A549 (cell line): Measurements from ENCODE around the gene PKP1. TPM values are rescaled to one million over a fixed set of nuclear protein-coding genes. Genes with fewer than 3 reads are reported as not detected.

Experiments used
- ATAC-seq, 2 experiments: fragments of 200-7000 bp in 1 of 2; fragments of >200 bp in 1 of 2; cut with Nextera tagmentation in 1 of 2; cut with Tn5 transposase in 1 of 2; 3 replicates each; pipeline versions ENCODE4 v1.8.0 to v1.9.1; 2018 to 2020; ENCODE audit warnings: mild to moderate bottlenecking in 1 of 2, moderate library complexity in 1 of 2
- CTCF ChIA-PET: fragments of 300-600 bp; sonication (Branson Sonifier 250); formaldehyde crosslinking; extraction: SDS; loops from one replicate; lab custom pipeline; 2021; ENCODE audit warnings: antibody characterized with exemption, inconsistent platforms; lab: Yijun Ruan, JAX
- POLR2A ChIA-PET: fragments of 350-600 bp; formaldehyde crosslinking; extraction: SDS; loops from one replicate; lab custom pipeline; 2021; ENCODE audit warnings: antibody characterized with exemption, inconsistent platforms; lab: Yijun Ruan, JAX
- DNase-seq, 2 experiments: peaks; one replicate each; pipeline versions ENCODE4 v3.0.0 to v3.0.0-alpha.2; 2011 to 2016; ENCODE audit warnings: low read depth in 1 of 2, low spot score in 1 of 2
- FAIRE-seq: peaks from 2 replicates; lab custom pipeline; 2011; peaks lifted over from hg19 to GRCh38; lab: Jason Lieb, UNC
- H3K27ac ChIP-seq, 2 experiments: fragments of >200 bp; sonication (Bioruptor Twin); formaldehyde crosslinking; 3 replicates each; pipeline ENCODE4 v1.5.1; 2016 to 2017
- H3K4me1 ChIP-seq: fragments of >200 bp; sonication (Bioruptor Twin); formaldehyde crosslinking; 3 replicates; pipeline ENCODE4 v1.6.1; 2016
- H3K4me2 ChIP-seq: fragments of >200 bp; sonication (Bioruptor Twin); formaldehyde crosslinking; 3 replicates; pipeline ENCODE4 v1.6.1; 2016
- H3K4me3 ChIP-seq: fragments of >200 bp; sonication (Bioruptor Twin); formaldehyde crosslinking; 3 replicates; pipeline ENCODE4 v1.5.1; 2016
- H3K9me3 ChIP-seq: fragments of >200 bp; sonication (Bioruptor Twin); formaldehyde crosslinking; 3 replicates; pipeline ENCODE4 v1.6.1; 2016
- CBX2 ChIP-seq: fragments of 200-600 bp; sonication (generic); IDR thresholded peaks from 2 replicates; pipeline ENCODE4 v1.6.1; 2016; ENCODE audit warnings: low read depth, mild to moderate bottlenecking, borderline replicate concordance
- CEBPB ChIP-seq, 2 experiments: fragments of >200 bp in 1 of 2; sonication (Bioruptor Twin) in 1 of 2; formaldehyde crosslinking in 1 of 2; IDR thresholded peaks; 2 replicates each; pipeline ENCODE4 v1.6.1; 2012 to 2016
- CHD2 ChIP-seq: fragments of 150-350 bp; IDR thresholded peaks from 2 replicates; pipeline ENCODE4 v1.6.1; 2014; ENCODE audit warnings: low read length; ENCODE audit not compliant: partially characterized antibody
- EHF ChIP-seq: fragments of 250-450 bp; sonication (Bioruptor Pico); IDR thresholded peaks from 2 replicates; pipeline ENCODE4 v1.5.0; 2020; ENCODE audit warnings: mild to moderate bottlenecking
- EHMT2 ChIP-seq: fragments of 200-600 bp; sonication (generic); IDR thresholded peaks from 2 replicates; pipeline ENCODE4 v1.6.1; 2016; ENCODE audit warnings: antibody characterized with exemption, low read depth, mild to moderate bottlenecking, moderate library complexity
- EP300 ChIP-seq, 2 experiments: fragments of >200 bp; sonication (Bioruptor Twin); formaldehyde crosslinking; IDR thresholded peaks; 2 replicates in 1 of 2; 3 replicates in 1 of 2; pipeline ENCODE4 v1.6.1; 2016 to 2017
- ESRRA ChIP-seq: fragments of 150-350 bp; IDR thresholded peaks from 2 replicates; pipeline ENCODE4 v1.6.1; 2014; ENCODE audit warnings: mild to moderate bottlenecking, low read length, borderline replicate concordance
- HEYL ChIP-seq: fragments of 250-450 bp; sonication (Bioruptor Pico); IDR thresholded peaks from 2 replicates; pipeline ENCODE4 v1.8.0; 2021; ENCODE audit warnings: mild to moderate bottlenecking, moderate library complexity
- HOXA7 ChIP-seq: fragments of 250-450 bp; sonication (Bioruptor Pico); IDR thresholded peaks from 2 replicates; pipeline ENCODE4 v1.5.0; 2020; ENCODE audit warnings: mild to moderate bottlenecking, moderate library complexity
- HOXB5 ChIP-seq: fragments of 250-450 bp; sonication (Bioruptor Pico); IDR thresholded peaks from 2 replicates; pipeline ENCODE4 v1.5.0; 2020; ENCODE audit warnings: mild to moderate bottlenecking, moderate library complexity
- KDM5A ChIP-seq: fragments of 200-600 bp; sonication (generic); IDR thresholded peaks from 2 replicates; pipeline ENCODE4 v1.6.1; 2016; ENCODE audit warnings: antibody characterized with exemption, mild to moderate bottlenecking
- MAZ ChIP-seq: fragments of 150-350 bp; IDR thresholded peaks from 2 replicates; pipeline ENCODE4 v1.6.1; 2014; ENCODE audit warnings: antibody characterized with exemption, low read depth, low read length, borderline replicate concordance
- RAD21 ChIP-seq, 2 experiments: fragments of >200 bp in 1 of 2; sonication (Bioruptor Twin) in 1 of 2; formaldehyde crosslinking in 1 of 2; IDR thresholded peaks in 1 of 2; conservative IDR thresholded peaks in 1 of 2; 2 replicates in 1 of 2; 3 replicates in 1 of 2; pipeline ENCODE4 v1.6.1; 2012 to 2018; ENCODE audit warnings: inconsistent platforms in 1 of 2
- RCOR1 ChIP-seq: fragments of 150-350 bp; IDR thresholded peaks from 2 replicates; pipeline ENCODE4 v1.6.1; 2014; ENCODE audit warnings: antibody characterized with exemption, low read length, low read depth
- RNF2 ChIP-seq: fragments of 200-600 bp; sonication (generic); IDR thresholded peaks from 2 replicates; pipeline ENCODE4 v1.6.1; 2016; ENCODE audit warnings: low read depth, mild to moderate bottlenecking, antibody characterized with exemption, moderate library complexity, borderline replicate concordance
- SMC3 ChIP-seq: fragments of >200 bp; sonication (Bioruptor Twin); formaldehyde crosslinking; IDR thresholded peaks from 3 replicates; pipeline ENCODE4 v1.6.1; 2018; ENCODE audit warnings: inconsistent platforms
- SREBF2 ChIP-seq: fragments of 450-650 bp; IDR thresholded peaks from 2 replicates; pipeline ENCODE4 v1.6.1; 2014; ENCODE audit warnings: mild to moderate bottlenecking, moderate library complexity
- TFCP2L1 ChIP-seq: fragments of 250-450 bp; sonication (Bioruptor Pico); IDR thresholded peaks from 2 replicates; pipeline ENCODE4 v1.5.0; 2021; ENCODE audit warnings: mild to moderate bottlenecking
- WGBS: methylation state at CpG from one replicate; pipeline ENCODE4 v1.1.6; 2017; ENCODE audit errors: missing lambda C conversion rate; 5-methylcytosine and 5-hydroxymethylcytosine counted together
- polyA plus RNA-seq, 4 experiments: library from polyadenylated mRNA; depleted of rRNA in 3 of 4; stranded (reverse); fragments of >200 nt; fragmentation: RNase III in 1 of 4; extraction: RNeasy Plus Mini Kit Qiagen cat#74134 plus additional on column Dnase treatment in 1 of 4; gene quantifications; 2 replicates in 3 of 4; 3 replicates in 1 of 4; pipeline ENCODE4 v1.2.3, GENCODE V29; 2011 to 2017
- TF ChIP-seq, protein P1 (sequence below): fragments of >200 bp; sonication (Bioruptor Twin); formaldehyde crosslinking; IDR thresholded peaks from 3 replicates; pipeline ENCODE4 v1.6.1; 2016
- TF ChIP-seq, protein P2 (sequence below): fragments of 250-450 bp; sonication (Bioruptor Pico); IDR thresholded peaks from 2 replicates; pipeline ENCODE4 v1.5.0; 2020; ENCODE audit warnings: low read depth, mild to moderate bottlenecking, moderate library complexity
- TF ChIP-seq, protein P3 (sequence below): fragments of 250-450 bp; sonication (Bioruptor Pico); IDR thresholded peaks from 2 replicates; pipeline ENCODE4 v1.5.0; 2021; ENCODE audit warnings: mild to moderate bottlenecking, moderate library complexity, borderline replicate concordance
- TF ChIP-seq, protein P4 (sequence below): fragments of >200 bp; sonication (Bioruptor Twin); formaldehyde crosslinking; IDR thresholded peaks from 3 replicates; pipeline ENCODE4 v1.5.1; 2016

PKP1 gene
- polyA plus RNA-seq, 2 of the 4 experiments (the other 2 are of a cell fraction): not detected

DNA sequence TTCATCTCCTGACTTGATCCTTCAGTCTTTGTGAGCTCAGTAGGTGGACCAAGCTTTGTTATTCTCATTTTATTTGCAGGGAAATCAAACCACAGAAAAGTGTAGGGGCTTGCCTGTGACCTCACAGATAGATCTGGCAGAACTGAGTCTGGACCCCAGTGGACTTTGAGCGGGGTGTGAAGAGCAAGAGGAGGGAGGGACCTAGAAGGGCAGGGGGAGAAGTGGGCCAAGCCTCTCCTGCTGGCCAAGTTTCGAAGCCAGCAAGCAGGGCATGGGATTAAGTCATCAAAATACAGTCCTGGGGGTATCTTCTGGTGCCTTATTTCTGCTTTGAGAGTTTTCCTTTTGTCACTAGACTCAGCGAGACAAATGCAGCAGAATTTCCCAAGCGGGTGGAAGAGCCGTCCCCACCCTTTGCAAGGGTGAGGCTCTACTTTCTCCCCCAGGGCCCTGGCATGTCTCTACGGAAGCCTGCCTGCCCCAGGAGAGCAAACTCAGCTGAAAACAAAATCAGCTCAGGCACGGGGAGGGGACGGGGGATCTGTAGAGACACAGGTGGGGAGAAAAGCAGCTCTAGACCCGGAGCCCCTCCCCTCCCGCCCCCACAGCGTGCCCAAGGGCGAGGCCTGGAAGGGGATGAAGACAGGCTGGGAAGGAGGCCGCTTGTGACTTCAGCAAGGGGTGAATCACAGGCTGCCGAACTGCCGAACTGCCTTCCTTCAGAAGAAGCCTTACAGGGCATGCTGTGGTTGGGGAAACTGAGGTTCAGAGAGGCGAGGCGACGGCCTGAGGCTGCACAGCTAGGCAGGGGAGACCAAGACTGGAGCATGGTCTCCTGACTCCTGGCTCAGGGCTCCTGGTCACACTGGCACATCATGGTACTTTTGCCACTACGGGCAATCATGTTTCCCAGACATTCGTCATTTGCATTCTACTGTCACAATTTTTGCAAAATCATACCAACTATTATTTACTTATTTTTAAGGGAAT is 19.2 kb downstream of the PKP1 start:
- FAIRE-seq (no peak), DNase-seq (no peak), ATAC-seq (no peak)
- H3K4me1 ChIP-seq: peaks cover 38% of the 10 kb centered on the region
- WGBS: 79% methylated on average over 19 of the region's 20 CpGs
- H3K4me2 ChIP-seq: no peak overlapping the region
- no peaks in the 10 kb centered on the region for H3K9me3 ChIP-seq
- TF ChIP-seq MAZ (no peak), KDM5A (no peak), HOXA7 (no peak), EP300 (IDR thresholded peaks at IDR 0.05) (no peak), SREBF2 (no peak), RNF2 (no peak), CBX2 (no peak), RCOR1 (no peak), ESRRA (no peak), HEYL (no peak), CEBPB (IDR thresholded peaks at IDR 0.05) (no peak), TFCP2L1 (CRISPR knock-in tag) (no peak), EHMT2 (no peak), EHF (no peak)
- TF ChIP-seq, protein P1, sequence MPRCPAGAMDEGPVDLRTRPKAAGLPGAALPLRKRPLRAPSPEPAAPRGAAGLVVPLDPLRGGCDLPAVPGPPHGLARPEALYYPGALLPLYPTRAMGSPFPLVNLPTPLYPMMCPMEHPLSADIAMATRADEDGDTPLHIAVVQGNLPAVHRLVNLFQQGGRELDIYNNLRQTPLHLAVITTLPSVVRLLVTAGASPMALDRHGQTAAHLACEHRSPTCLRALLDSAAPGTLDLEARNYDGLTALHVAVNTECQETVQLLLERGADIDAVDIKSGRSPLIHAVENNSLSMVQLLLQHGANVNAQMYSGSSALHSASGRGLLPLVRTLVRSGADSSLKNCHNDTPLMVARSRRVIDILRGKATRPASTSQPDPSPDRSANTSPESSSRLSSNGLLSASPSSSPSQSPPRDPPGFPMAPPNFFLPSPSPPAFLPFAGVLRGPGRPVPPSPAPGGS: no peak
- TF ChIP-seq, protein P2, sequence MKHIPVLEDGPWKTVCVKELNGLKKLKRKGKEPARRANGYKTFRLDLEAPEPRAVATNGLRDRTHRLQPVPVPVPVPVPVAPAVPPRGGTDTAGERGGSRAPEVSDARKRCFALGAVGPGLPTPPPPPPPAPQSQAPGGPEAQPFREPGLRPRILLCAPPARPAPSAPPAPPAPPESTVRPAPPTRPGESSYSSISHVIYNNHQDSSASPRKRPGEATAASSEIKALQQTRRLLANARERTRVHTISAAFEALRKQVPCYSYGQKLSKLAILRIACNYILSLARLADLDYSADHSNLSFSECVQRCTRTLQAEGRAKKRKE (CRISPR knock-in tag): no peak
- TF ChIP-seq, protein P3, sequence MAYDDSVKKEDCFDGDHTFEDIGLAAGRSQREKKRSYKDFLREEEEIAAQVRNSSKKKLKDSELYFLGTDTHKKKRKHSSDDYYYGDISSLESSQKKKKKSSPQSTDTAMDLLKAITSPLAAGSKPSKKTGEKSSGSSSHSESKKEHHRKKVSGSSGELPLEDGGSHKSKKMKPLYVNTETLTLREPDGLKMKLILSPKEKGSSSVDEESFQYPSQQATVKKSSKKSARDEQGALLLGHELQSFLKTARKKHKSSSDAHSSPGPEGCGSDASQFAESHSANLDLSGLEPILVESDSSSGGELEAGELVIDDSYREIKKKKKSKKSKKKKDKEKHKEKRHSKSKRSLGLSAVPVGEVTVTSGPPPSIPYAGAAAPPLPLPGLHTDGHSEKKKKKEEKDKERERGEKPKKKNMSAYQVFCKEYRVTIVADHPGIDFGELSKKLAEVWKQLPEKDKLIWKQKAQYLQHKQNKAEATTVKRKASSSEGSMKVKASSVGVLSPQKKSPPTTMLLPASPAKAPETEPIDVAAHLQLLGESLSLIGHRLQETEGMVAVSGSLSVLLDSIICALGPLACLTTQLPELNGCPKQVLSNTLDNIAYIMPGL (CRISPR knock-in tag): no peak
- CTCF ChIA-PET: interaction anchor here (0.9 to 3.6 kb wide), 10 partner anchors 9 to 59 kb away, joined by 3 to 21 read pairs (median 4); no protein-coding TSS in a partner anchor
- H3K4me3 ChIP-seq: no peak overlapping the region
- peak overlapping the region; percentile 29 to 51; a peak in 3 of 6 replicates for H3K27ac ChIP-seq
- POLR2A ChIA-PET: no interaction called here

DNA sequence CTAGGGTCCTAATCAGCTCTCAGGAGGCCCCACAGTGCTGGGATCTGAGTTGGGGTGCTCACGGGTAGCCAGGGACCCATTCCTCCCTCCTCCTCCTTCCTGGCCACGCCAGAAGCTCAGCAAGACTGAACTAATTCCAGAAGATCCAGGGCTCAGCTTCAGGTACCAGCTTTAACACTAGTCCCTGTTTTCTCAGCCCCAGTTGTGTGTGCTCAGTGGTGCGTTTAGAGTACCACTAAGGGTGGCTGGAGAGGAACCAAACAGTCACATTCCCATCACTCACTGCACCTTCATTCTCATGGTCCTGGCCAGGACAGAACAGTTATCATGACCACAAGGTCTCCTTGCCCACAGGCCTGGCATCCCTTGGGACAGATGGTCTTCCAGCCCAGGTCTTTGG is 20.8 kb downstream of the PKP1 start:
- 69% methylated on average over 3 of the region's 3 CpGs for WGBS
- POLR2A ChIA-PET: no interaction called here

More for the DNA sequence above, 20.8 kb downstream of the PKP1 start:
- no peak overlapping the region for H3K4me2 ChIP-seq
- FAIRE-seq: no peak
- no peak overlapping the region for H3K4me3 ChIP-seq
- H3K4me1 ChIP-seq: peaks cover 46% of the 10 kb centered on the region
- TF ChIP-seq SREBF2 (no peak), SMC3 (no peak), RAD21 (conservative IDR thresholded peaks at IDR 0.05 in 1 of 2, IDR thresholded peaks at IDR 0.05 in 1 of 2) (no peak), EHF (no peak), HOXB5 (CRISPR knock-in tag) (no peak), CHD2 (no peak), ESRRA (no peak)
- TF ChIP-seq, protein P4, sequence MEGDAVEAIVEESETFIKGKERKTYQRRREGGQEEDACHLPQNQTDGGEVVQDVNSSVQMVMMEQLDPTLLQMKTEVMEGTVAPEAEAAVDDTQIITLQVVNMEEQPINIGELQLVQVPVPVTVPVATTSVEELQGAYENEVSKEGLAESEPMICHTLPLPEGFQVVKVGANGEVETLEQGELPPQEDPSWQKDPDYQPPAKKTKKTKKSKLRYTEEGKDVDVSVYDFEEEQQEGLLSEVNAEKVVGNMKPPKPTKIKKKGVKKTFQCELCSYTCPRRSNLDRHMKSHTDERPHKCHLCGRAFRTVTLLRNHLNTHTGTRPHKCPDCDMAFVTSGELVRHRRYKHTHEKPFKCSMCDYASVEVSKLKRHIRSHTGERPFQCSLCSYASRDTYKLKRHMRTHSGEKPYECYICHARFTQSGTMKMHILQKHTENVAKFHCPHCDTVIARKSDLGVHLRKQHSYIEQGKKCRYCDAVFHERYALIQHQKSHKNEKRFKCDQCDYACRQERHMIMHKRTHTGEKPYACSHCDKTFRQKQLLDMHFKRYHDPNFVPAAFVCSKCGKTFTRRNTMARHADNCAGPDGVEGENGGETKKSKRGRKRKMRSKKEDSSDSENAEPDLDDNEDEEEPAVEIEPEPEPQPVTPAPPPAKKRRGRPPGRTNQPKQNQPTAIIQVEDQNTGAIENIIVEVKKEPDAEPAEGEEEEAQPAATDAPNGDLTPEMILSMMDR: no peak
- H3K27ac ChIP-seq: no peak overlapping the region
- no peak for ATAC-seq
- H3K9me3 ChIP-seq: no peaks in the 10 kb centered on the region
- CTCF ChIA-PET: interaction anchor here (0.6 to 3.7 kb wide), 8 partner anchors 10 to 81 kb away, joined by 3 to 21 read pairs (median 4); no protein-coding TSS in a partner anchor
- no peak for DNase-seq
